HEK293 (cell line): ENCODE measurements around the gene PTGIR.

ENCODE experiments used
- CTCF ChIA-PET: fragments of 350-600 bp; formaldehyde crosslinking; extraction: SDS; loops from one replicate; lab custom pipeline; 2021; ENCODE audit warnings: antibody characterized with exemption; lab: Yijun Ruan, JAX
- POLR2A ChIA-PET: fragments of 300-600 bp; formaldehyde crosslinking; extraction: SDS; loops from one replicate; lab custom pipeline; 2020; ENCODE audit warnings: antibody characterized with exemption, inconsistent platforms; lab: Yijun Ruan, JAX
- H3K27ac ChIP-seq: fragments of 200-500 bp; sonication (Bioruptor generic); 2 replicates; pipeline ENCODE4 v1.5.1; 2014; ENCODE audit warnings: low read depth, low read length, control low read depth, inconsistent platforms; ENCODE audit errors: extremely low read depth
- H3K36me3 ChIP-seq, 2 experiments: fragments of 200-500 bp in 1 of 2; sonication (Bioruptor generic) in 1 of 2; 1 replicate in 1 of 2; 2 replicates in 1 of 2; pipeline ENCODE4 v1.5.1; 2014 to 2017; ENCODE audit warnings: inconsistent platforms in 2 of 2, low read length in 2 of 2; ENCODE audit not compliant: control insufficient read depth in 2 of 2, insufficient read depth in 1 of 2
- H3K4me1 ChIP-seq: fragments of 200-500 bp; sonication (Bioruptor generic); 2 replicates; pipeline ENCODE4 v1.5.1; 2014; ENCODE audit warnings: mild to moderate bottlenecking, low read length, inconsistent platforms; ENCODE audit not compliant: control insufficient read depth, insufficient read depth
- H3K4me3 ChIP-seq: 2 replicates; pipeline ENCODE4 v1.5.1; 2011; ENCODE audit warnings: low read depth, mild to moderate bottlenecking, control low read depth, low read length, moderate library complexity
- H3K9me3 ChIP-seq: fragments of 200-500 bp; sonication (Bioruptor generic); 2 replicates; pipeline ENCODE4 v1.5.1; 2014; ENCODE audit warnings: low read depth, low read length, inconsistent platforms; ENCODE audit not compliant: control insufficient read depth, insufficient read depth
- EGR2 ChIP-seq: fragments of 450-650 bp; formaldehyde crosslinking; IDR thresholded peaks from 2 replicates; pipeline ENCODE4 v1.5.1; 2016; ENCODE audit warnings: low read depth, missing biosample characterization, missing genetic modification characterization
- GFI1B ChIP-seq: fragments of 450-650 bp; formaldehyde crosslinking; IDR thresholded peaks from 2 replicates; pipeline ENCODE4 v1.5.1; 2016; ENCODE audit warnings: missing biosample characterization, missing genetic modification characterization
- GLIS1 ChIP-seq: fragments of 450-650 bp; formaldehyde crosslinking; IDR thresholded peaks from 2 replicates; pipeline ENCODE4 v1.5.1; 2016; ENCODE audit warnings: missing biosample characterization, missing genetic modification characterization
- OVOL3 ChIP-seq: fragments of 450-650 bp; formaldehyde crosslinking; IDR thresholded peaks from 2 replicates; pipeline ENCODE4 v1.5.1; 2016; ENCODE audit warnings: missing biosample characterization, missing genetic modification characterization
- ZBTB17 ChIP-seq: fragments of 450-650 bp; formaldehyde crosslinking; IDR thresholded peaks from 2 replicates; pipeline ENCODE4 v1.5.1; 2016; ENCODE audit warnings: missing biosample characterization, missing genetic modification characterization
- ZBTB20 ChIP-seq: fragments of 450-650 bp; formaldehyde crosslinking; IDR thresholded peaks from 2 replicates; pipeline ENCODE4 v1.5.1; 2016; ENCODE audit warnings: missing biosample characterization, missing genetic modification characterization
- ZBTB8A ChIP-seq: fragments of 450-650 bp; formaldehyde crosslinking; IDR thresholded peaks from 2 replicates; pipeline ENCODE4 v1.5.1; 2016; ENCODE audit warnings: missing biosample characterization, missing genetic modification characterization
- ZEB2 ChIP-seq: fragments of 450-650 bp; formaldehyde crosslinking; IDR thresholded peaks from 2 replicates; pipeline ENCODE4 v1.5.1; 2016; ENCODE audit warnings: missing biosample characterization, missing genetic modification characterization
- ZFHX2 ChIP-seq: fragments of 450-650 bp; formaldehyde crosslinking; conservative IDR thresholded peaks from 2 replicates; pipeline ENCODE4 v1.5.1; 2016; ENCODE audit warnings: missing biosample characterization, missing genetic modification characterization
- ZFP37 ChIP-seq: fragments of 450-650 bp; formaldehyde crosslinking; IDR thresholded peaks from 2 replicates; pipeline ENCODE4 v1.5.1; 2016; ENCODE audit warnings: missing biosample characterization, missing genetic modification characterization
- ZIC2 ChIP-seq: fragments of 450-650 bp; formaldehyde crosslinking; IDR thresholded peaks from 2 replicates; pipeline ENCODE4 v1.5.1; 2016; ENCODE audit warnings: missing biosample characterization, missing genetic modification characterization
- ZNF2 ChIP-seq: fragments of 450-650 bp; formaldehyde crosslinking; IDR thresholded peaks from 2 replicates; pipeline ENCODE4 v1.5.1; 2016; ENCODE audit warnings: missing biosample characterization, missing genetic modification characterization
- ZNF394 ChIP-seq: fragments of 450-650 bp; formaldehyde crosslinking; IDR thresholded peaks from 2 replicates; pipeline ENCODE4 v1.5.1; 2016; ENCODE audit warnings: missing biosample characterization, missing genetic modification characterization, mild to moderate bottlenecking, moderate library complexity, borderline replicate concordance
- TF ChIP-seq, protein P1 (sequence below): fragments of 450-650 bp; formaldehyde crosslinking; IDR thresholded peaks from 2 replicates; pipeline ENCODE4 v1.5.1; 2016; ENCODE audit warnings: missing biosample characterization, missing genetic modification characterization
- TF ChIP-seq, protein P2 (sequence below): fragments of 450-650 bp; formaldehyde crosslinking; IDR thresholded peaks from 2 replicates; pipeline ENCODE4 v1.5.0; 2017; ENCODE audit warnings: missing biosample characterization, missing genetic modification characterization, borderline replicate concordance
- TF ChIP-seq, protein P3 (sequence below): fragments of 450-650 bp; formaldehyde crosslinking; IDR thresholded peaks from 2 replicates; pipeline ENCODE4 v1.5.1; 2016; ENCODE audit warnings: missing biosample characterization, missing genetic modification characterization
- TF ChIP-seq, protein P4 (sequence below): fragments of 450-650 bp; formaldehyde crosslinking; IDR thresholded peaks from 2 replicates; pipeline ENCODE4 v1.5.1; 2016; ENCODE audit warnings: missing biosample characterization, missing genetic modification characterization

Gene PTGIR

DNA sequence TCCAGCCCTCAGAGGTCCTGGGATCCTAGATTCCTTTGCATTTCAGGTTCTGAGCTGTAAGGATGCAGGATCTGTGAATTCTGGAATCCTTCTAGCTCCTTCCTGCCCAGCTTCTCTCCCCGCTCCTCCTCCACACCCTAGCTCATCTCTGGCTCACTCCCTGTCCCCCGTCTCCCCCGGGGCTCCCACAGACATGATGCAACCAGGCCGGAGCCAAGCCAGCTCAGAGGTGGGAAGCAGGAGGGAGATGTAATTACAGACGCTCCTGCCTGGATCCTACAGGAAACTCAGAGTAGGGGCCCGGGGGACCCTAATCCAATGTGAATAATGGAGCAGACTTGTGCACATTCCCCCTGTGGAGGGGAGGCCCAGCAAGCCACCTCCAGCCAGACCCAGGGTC, 6.6 kb upstream of the PTGIR start:
- Histone ChIP-seq H3K4me3 (no peak overlapping the region), H3K4me1 (peaks cover 3% of the 10 kb centered on the region; the same call in 1 of the 2 replicates), H3K27ac (no peak overlapping the region), H3K36me3 (no peaks in the 10 kb centered on the region), H3K9me3 (no peaks in the 10 kb centered on the region)
- ChIA-PET POLR2A (interaction anchor here (0.9 to 1.3 kb wide), 3 partner anchors 17 to 42 kb away, joined by 3 to 4 read pairs (median 3); partner anchors contain the start of gene DACT3), CTCF (interaction anchor here (0.7 to 6.9 kb wide), 7 partner anchors 9 to 382 kb away, joined by 3 to 95 read pairs (median 5); partner anchors contain the start of gene DACT3)
- peak; percentile 22; the same call in 1 of the 2 replicates for TF ChIP-seq ZBTB20 (tag by site-specific recombination)
- TF ChIP-seq, protein P1, sequence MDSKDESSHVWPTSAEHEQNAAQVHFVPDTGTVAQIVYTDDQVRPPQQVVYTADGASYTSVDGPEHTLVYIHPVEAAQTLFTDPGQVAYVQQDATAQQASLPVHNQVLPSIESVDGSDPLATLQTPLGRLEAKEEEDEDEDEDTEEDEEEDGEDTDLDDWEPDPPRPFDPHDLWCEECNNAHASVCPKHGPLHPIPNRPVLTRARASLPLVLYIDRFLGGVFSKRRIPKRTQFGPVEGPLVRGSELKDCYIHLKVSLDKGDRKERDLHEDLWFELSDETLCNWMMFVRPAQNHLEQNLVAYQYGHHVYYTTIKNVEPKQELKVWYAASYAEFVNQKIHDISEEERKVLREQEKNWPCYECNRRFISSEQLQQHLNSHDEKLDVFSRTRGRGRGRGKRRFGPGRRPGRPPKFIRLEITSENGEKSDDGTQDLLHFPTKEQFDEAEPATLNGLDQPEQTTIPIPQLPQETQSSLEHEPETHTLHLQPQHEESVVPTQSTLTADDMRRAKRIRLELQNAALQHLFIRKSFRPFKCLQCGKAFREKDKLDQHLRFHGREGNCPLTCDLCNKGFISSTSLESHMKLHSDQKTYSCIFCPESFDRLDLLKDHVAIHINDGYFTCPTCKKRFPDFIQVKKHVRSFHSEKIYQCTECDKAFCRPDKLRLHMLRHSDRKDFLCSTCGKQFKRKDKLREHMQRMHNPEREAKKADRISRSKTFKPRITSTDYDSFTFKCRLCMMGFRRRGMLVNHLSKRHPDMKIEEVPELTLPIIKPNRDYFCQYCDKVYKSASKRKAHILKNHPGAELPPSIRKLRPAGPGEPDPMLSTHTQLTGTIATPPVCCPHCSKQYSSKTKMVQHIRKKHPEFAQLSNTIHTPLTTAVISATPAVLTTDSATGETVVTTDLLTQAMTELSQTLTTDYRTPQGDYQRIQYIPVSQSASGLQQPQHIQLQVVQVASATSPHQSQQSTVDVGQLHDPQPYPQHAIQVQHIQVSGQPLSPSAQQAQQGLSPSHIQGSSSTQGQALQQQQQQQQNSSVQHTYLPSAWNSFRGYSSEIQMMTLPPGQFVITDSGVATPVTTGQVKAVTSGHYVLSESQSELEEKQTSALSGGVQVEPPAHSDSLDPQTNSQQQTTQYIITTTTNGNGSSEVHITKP (tag by site-specific recombination) = peak; percentile 46; the same call in 1 of the 2 replicates
- TF ChIP-seq, protein P2, sequence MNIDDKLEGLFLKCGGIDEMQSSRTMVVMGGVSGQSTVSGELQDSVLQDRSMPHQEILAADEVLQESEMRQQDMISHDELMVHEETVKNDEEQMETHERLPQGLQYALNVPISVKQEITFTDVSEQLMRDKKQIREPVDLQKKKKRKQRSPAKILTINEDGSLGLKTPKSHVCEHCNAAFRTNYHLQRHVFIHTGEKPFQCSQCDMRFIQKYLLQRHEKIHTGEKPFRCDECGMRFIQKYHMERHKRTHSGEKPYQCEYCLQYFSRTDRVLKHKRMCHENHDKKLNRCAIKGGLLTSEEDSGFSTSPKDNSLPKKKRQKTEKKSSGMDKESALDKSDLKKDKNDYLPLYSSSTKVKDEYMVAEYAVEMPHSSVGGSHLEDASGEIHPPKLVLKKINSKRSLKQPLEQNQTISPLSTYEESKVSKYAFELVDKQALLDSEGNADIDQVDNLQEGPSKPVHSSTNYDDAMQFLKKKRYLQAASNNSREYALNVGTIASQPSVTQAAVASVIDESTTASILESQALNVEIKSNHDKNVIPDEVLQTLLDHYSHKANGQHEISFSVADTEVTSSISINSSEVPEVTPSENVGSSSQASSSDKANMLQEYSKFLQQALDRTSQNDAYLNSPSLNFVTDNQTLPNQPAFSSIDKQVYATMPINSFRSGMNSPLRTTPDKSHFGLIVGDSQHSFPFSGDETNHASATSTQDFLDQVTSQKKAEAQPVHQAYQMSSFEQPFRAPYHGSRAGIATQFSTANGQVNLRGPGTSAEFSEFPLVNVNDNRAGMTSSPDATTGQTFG = no peak
- TF ChIP-seq OVOL3 (tag by site-specific recombination) = no peak
- TF ChIP-seq GFI1B (tag by site-specific recombination) = no peak
- TF ChIP-seq ZFHX2 = peak; percentile 62
- peak; percentile 8; the same call in 1 of the 2 replicates for TF ChIP-seq GLIS1 (tag by site-specific recombination)
- TF ChIP-seq ZBTB8A (tag by site-specific recombination) = no peak
- peak; percentile 56; the same call in 1 of the 2 replicates for TF ChIP-seq EGR2 (tag by site-specific recombination)
- no peak for TF ChIP-seq ZIC2 (tag by site-specific recombination)
- no peak for TF ChIP-seq ZEB2 (tag by site-specific recombination)
- peak; percentile 37; the same call in 1 of the 2 replicates for TF ChIP-seq ZNF394 (tag by site-specific recombination)

DNA sequence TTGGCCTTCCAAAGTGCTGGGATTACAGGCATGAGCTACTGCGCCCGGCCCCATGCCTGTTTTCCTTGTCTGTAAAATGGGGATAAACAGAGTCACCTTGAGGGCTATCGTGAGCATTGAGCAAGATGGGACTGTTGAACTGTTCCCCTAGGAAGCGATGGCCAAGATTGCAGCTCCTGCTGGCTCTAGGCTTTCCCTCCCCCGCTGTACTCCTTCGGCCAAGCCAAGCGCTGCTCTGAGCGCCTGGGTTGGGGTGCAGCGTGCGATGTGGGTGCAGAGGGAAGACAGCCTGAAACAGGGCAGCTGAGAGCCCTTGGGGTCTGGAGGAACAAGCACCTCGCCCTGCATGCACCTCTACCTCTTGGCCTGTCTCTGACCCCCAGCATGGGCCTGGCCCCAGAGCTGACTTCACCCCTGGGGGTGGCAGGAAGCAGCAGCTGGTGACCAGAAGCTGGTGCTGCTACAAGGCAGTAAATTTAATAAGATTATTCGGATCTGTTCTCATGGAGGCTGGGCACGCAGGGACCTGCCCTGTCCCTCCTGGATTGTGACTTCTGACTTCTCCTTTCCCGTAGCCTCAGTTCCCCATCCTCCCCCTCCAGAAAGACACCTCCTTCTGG, 5.8 kb upstream of the PTGIR start:
- H3K4me3 ChIP-seq = no peak overlapping the region
- H3K27ac ChIP-seq = no peak overlapping the region
- TF ChIP-seq GLIS1 (tag by site-specific recombination) (peak; percentile 90), ZFP37 (tag by site-specific recombination) (no peak), ZIC2 (tag by site-specific recombination) (peak; percentile 29; the same call in 1 of the 2 replicates), ZNF2 (no peak), ZBTB17 (tag by site-specific recombination) (no peak)
- TF ChIP-seq, protein P3, sequence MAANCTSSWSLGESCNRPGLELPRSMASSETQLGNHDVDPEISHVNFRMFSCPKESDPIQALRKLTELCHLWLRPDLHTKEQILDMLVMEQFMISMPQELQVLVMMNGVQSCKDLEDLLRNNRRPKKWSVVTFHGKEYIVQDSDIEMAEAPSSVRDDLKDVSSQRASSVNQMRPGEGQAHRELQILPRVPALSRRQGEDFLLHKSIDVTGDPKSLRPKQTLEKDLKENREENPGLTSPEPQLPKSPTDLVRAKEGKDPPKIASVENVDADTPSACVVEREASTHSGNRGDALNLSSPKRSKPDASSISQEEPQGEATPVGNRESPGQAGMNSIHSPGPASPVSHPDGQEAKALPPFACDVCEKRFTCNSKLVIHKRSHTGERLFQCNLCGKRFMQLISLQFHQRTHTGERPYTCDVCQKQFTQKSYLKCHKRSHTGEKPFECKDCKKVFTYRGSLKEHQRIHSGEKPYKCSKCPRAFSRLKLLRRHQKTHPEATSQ (tag by site-specific recombination) = no peak
- TF ChIP-seq, protein P4, sequence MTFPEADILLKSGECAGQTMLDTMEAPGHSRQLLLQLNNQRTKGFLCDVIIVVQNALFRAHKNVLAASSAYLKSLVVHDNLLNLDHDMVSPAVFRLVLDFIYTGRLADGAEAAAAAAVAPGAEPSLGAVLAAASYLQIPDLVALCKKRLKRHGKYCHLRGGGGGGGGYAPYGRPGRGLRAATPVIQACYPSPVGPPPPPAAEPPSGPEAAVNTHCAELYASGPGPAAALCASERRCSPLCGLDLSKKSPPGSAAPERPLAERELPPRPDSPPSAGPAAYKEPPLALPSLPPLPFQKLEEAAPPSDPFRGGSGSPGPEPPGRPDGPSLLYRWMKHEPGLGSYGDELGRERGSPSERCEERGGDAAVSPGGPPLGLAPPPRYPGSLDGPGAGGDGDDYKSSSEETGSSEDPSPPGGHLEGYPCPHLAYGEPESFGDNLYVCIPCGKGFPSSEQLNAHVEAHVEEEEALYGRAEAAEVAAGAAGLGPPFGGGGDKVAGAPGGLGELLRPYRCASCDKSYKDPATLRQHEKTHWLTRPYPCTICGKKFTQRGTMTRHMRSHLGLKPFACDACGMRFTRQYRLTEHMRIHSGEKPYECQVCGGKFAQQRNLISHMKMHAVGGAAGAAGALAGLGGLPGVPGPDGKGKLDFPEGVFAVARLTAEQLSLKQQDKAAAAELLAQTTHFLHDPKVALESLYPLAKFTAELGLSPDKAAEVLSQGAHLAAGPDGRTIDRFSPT (tag by site-specific recombination) = no peak
- TF ChIP-seq, all 188 proteins: peak for 2
- H3K4me1 ChIP-seq = peaks cover 3% of the 10 kb centered on the region; the same call in 1 of the 2 replicates
- CTCF ChIA-PET = interaction anchor here (0.6 to 6.9 kb wide), 9 partner anchors 8 to 618 kb away, joined by 3 to 95 read pairs (median 5); partner anchors contain the start of gene DACT3
- no peaks in the 10 kb centered on the region for H3K9me3 ChIP-seq
- POLR2A ChIA-PET = interaction anchor here (0.9 to 1.3 kb wide), 3 partner anchors 16 to 43 kb away, joined by 3 to 4 read pairs (median 3); partner anchors contain the start of gene DACT3
- H3K36me3 ChIP-seq = no peaks in the 10 kb centered on the region
